Measurements from ENCODE around the gene ZNF569. TPM values are rescaled to one million over a fixed set of nuclear protein-coding genes. Genes with fewer than 3 reads are reported as not detected.
"Not testable (repeated sequence)": the region's sequence is repeated elsewhere in the genome, so short reads cannot be mapped to it uniquely, and the experiment has no call there.

ZNF569 gene
- total RNA-seq, 3 donors from 2014 or later: 6.9 to 9.1 (median 8.2) TPM

DNA sequence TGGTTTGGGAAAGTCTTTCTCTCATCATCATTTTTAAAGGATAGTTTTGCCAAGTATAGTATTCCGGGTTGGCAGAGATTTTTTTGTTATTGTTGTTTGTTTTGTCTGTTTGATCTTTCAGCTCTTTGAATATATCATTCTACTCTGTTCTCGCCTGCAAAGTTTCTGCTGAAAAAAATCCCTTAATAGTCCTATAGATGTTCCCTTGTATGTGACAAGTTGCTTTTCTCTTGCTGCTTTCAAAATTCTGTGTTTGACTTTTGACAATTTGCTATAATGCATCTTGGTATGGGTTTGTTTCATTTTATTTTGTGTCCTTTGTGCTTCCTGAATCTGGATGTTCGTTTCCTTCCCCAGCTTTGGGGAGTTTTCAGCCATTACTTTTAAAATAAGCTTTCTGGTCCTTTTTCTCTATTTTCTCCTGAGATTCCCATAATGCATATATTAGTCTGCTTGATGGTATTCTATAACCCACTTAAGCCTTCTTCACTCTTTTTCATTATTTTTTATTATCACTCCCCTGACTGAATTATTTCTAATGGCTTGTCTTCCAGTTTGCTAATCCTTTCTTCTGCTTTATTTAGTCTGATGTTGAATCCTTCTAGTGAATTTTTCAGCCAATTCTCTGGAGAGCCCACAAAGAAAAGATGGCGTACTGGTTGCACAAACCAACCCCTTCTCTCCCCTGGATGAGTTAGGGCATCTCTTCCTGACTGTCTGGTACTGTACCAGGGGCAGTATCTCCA is 14.6 kb downstream of the ZNF569 start:
- DNase-seq (ENCODE audit: low spot score in 2 of 2): no peak
- Histone ChIP-seq H3K36me3 (peaks cover 7% of the 10 kb centered on the region), H3K27me3 (no peaks in the 10 kb centered on the region), H3K27ac (no peak overlapping the region), H3K4me3 (no peak overlapping the region), H3K4me1 (no peaks in the 10 kb centered on the region), H3K9me3 (peaks cover 82 to 97% of the 10 kb centered on the region in 2 donors)
- intact Hi-C loops (cut with DNase I; ENCODE audit: low total_unique reads): no loop called here
- TF ChIP-seq, protein P1, sequence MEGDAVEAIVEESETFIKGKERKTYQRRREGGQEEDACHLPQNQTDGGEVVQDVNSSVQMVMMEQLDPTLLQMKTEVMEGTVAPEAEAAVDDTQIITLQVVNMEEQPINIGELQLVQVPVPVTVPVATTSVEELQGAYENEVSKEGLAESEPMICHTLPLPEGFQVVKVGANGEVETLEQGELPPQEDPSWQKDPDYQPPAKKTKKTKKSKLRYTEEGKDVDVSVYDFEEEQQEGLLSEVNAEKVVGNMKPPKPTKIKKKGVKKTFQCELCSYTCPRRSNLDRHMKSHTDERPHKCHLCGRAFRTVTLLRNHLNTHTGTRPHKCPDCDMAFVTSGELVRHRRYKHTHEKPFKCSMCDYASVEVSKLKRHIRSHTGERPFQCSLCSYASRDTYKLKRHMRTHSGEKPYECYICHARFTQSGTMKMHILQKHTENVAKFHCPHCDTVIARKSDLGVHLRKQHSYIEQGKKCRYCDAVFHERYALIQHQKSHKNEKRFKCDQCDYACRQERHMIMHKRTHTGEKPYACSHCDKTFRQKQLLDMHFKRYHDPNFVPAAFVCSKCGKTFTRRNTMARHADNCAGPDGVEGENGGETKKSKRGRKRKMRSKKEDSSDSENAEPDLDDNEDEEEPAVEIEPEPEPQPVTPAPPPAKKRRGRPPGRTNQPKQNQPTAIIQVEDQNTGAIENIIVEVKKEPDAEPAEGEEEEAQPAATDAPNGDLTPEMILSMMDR (IDR thresholded peaks at IDR 0.05): no peak
- TF ChIP-seq POLR2A (IDR thresholded peaks at IDR 0.05) (no peak), POLR2AphosphoS5 (IDR thresholded peaks at IDR 0.05) (no peak)

DNA sequence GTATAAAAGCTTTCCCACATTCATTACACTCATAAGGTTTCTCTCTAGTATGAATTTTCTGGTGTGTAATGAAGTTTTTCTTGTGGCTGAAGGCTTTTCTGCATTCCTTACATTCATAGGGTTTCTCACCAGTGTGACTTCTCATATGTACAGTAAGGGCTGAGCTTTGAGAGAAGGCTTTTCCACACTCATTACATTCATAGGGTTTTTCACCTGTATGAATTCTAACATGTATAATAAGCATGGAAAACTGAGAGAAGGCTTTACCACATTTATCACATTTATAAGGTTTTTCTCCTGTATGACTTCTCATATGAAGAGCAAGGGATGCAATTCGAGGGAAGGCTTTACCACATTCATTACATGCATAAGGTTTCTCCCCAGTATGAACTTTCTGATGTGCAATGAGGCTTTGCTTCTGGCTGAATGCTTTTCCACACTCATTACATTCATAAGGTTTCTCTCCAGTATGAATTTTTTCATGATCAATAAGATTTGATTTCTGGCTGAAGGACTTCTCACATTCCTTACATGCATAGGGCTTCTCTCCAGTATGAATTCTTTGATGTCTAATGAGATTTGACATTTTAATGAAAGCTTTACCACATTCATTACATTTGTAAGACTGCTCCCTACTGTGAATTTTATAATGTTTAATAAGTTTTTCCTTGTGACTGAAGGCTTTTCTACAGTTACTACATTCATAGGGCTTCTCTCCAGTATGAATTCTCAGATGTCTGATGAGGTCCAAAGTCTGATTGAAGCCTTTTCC is 53.7 kb downstream of the ZNF569 start:
- Histone ChIP-seq H3K9me3 (peaks cover 74 to 99% of the 10 kb centered on the region in 2 donors), H3K36me3 (peaks cover 11% of the 10 kb centered on the region), H3K4me3 (no peak overlapping the region), H3K27ac (no peak overlapping the region), H3K4me1 (no peaks in the 10 kb centered on the region), H3K27me3 (no peaks in the 10 kb centered on the region)
- DNase-seq (ENCODE audit: low spot score in 2 of 2): no peak
- TF ChIP-seq, protein P1 (IDR thresholded peaks at IDR 0.05): no peak
- no peak for TF ChIP-seq POLR2A (IDR thresholded peaks at IDR 0.05)
- TF ChIP-seq POLR2AphosphoS5 (IDR thresholded peaks at IDR 0.05): no peak
- intact Hi-C loops (cut with DNase I; ENCODE audit: low total_unique reads): no loop called here

DNA sequence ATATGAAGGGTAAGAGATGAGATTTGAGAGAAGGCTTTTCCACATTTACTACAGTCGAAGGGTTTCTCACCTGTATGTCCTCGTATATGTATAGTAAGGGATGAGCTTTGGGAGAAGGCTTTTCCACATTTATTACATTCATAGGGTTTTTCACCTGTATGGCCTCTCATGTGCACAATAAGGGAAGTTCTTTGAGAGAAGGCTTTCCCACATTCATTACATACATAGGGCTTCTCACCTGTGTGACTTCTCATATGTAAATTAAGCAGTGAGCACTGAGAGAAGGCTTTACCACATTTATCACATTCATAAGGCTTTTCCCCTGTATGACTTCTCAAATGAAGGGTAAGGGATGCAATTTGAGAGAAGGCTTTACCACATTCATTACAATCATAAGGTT is 54.5 kb downstream of the ZNF569 start:
- Histone ChIP-seq H3K27me3 (no peaks in the 10 kb centered on the region), H3K36me3 (peaks cover 11% of the 10 kb centered on the region), H3K4me1 (no peaks in the 10 kb centered on the region), H3K4me3 (no peak overlapping the region), H3K9me3 (peaks cover 74 to 99% of the 10 kb centered on the region in 2 donors), H3K27ac (no peak overlapping the region)
- intact Hi-C loops (cut with DNase I; ENCODE audit: low total_unique reads): no loop called here
- TF ChIP-seq POLR2A (IDR thresholded peaks at IDR 0.05): no peak
- TF ChIP-seq, protein P1 (IDR thresholded peaks at IDR 0.05): no peak
- TF ChIP-seq POLR2AphosphoS5 (IDR thresholded peaks at IDR 0.05): no peak
- DNase-seq (ENCODE audit: low spot score in 2 of 2): no peak

DNA sequence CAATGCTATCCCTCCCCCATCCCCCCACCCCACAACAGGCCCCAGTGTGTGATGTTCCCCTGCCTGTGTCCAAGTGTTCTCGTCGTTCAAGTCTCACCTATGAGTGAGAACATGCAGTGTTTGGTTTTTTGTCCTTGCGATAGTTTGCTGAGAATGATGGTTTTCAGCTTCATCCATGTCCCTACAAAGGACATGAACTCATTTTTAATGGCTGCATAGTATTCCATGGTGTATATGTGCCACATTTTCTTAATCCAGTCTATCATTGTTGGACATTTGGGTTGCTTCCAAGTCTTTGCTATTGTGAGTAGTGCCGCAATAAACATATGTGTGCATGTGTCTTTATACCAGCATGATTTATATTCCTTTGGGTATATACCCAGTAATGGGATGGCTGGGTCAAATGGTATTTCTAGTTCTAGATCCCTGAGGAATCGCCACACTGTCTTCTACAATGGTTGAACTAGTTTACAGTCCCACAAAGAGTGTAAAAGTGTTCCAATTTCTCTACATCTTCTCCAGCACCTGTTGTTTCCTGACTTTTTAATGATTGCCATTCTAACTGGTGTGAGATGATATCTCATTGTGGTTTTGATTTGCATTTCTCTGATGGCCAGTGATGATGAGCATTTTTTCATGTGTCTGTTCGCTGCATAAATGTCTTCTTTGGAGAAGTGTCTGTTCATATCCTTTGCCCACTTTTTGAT is 61.0 kb downstream of the ZNF569 start:
- intact Hi-C loops (cut with DNase I; ENCODE audit: low total_unique reads); H3K4me1 ChIP-seq; DNase-seq (ENCODE audit: low spot score in 2 of 2); H3K36me3 ChIP-seq; H3K27ac ChIP-seq; H3K27me3 ChIP-seq; H3K4me3 ChIP-seq: not testable (repeated sequence)
- peaks cover 68 to 89% of the 10 kb centered on the region in 2 donors for H3K9me3 ChIP-seq

GRCh38 chr19:37403403-37403802 is 63.8 kb downstream of the ZNF569 start:
- Histone ChIP-seq H3K27ac (no peak overlapping the region), H3K4me3 (no peak overlapping the region), H3K36me3 (no peaks in the 10 kb centered on the region), H3K27me3 (no peaks in the 10 kb centered on the region), H3K9me3 (peaks cover 69 to 88% of the 10 kb centered on the region in 2 donors), H3K4me1 (no peaks in the 10 kb centered on the region)
- intact Hi-C loops (cut with DNase I; ENCODE audit: low total_unique reads): no loop called here
- TF ChIP-seq, protein P1 (IDR thresholded peaks at IDR 0.05): no peak
- TF ChIP-seq POLR2AphosphoS5 (IDR thresholded peaks at IDR 0.05) (no peak), POLR2A (IDR thresholded peaks at IDR 0.05) (no peak)
- DNase-seq (ENCODE audit: low spot score in 2 of 2): no peak
